Activated CD8-positive, alpha-beta memory T cell treated with anti-CD3 and anti-CD28 coated beads, Interleukin-2, amount 10 ng/mL, durations not matched to agents 7 days and 5 days (primary cell): ENCODE results near the gene CALHM2. TPM values are rescaled to one million over a fixed set of nuclear protein-coding genes. Genes with fewer than 3 reads are reported as not detected.

Experiments used
- ATAC-seq: fragments of 150-1000 bp; cut with Tn5 transposase; one replicate; pipeline ENCODE4 v1.10.0; 2021; ENCODE audit warnings: moderate library complexity
- CTCF ChIA-PET: fragments of 350-600 bp; sonication (Branson Sonifier 250); formaldehyde crosslinking; loops from one replicate; lab custom pipeline; 2021; ENCODE audit warnings: antibody characterized with exemption; lab: Charles Lee
- DNase-seq: peaks from one replicate; pipeline ENCODE4 v3.0.0-alpha.2; 2020
- H3K27ac Mint-ChIP-seq: one replicate; pipeline ENCODE4 v1.8.0; 2021; ENCODE audit warnings: mild to moderate bottlenecking, mixed read lengths
- H3K27me3 Mint-ChIP-seq: one replicate; pipeline ENCODE4 v1.8.0; 2021; ENCODE audit warnings: mixed read lengths
- H3K36me3 Mint-ChIP-seq: one replicate; pipeline ENCODE4 v1.8.0; 2021; ENCODE audit warnings: mild to moderate bottlenecking, mixed read lengths
- H3K4me1 Mint-ChIP-seq: one replicate; pipeline ENCODE4 v1.8.0; 2021; ENCODE audit warnings: mixed read lengths
- H3K4me3 Mint-ChIP-seq: one replicate; pipeline ENCODE4 v1.8.0; 2021; ENCODE audit warnings: mild to moderate bottlenecking, moderate library complexity, mixed read lengths
- H3K9me3 Mint-ChIP-seq: one replicate; pipeline ENCODE4 v1.8.0; 2022; ENCODE audit warnings: low read depth, mixed read lengths
- total RNA-seq, 2 experiments: library from RNA; stranded (reverse); gene quantifications; one replicate each; pipeline ENCODE4 v1.2.3, GENCODE V29; 2021

CALHM2 gene
- total RNA-seq, 2 experiments from 2014 or later = 65.6 to 93.4 TPM

- no peak overlapping the region for H3K4me3 Mint-ChIP-seq
- H3K36me3 Mint-ChIP-seq = peaks cover 48% of the 10 kb centered on the region
- ATAC-seq (no peak), DNase-seq (no peak)
- CTCF ChIA-PET = no interaction called here
- no peaks in the 10 kb centered on the region for H3K27me3 Mint-ChIP-seq
- no peaks in the 10 kb centered on the region for H3K9me3 Mint-ChIP-seq
- peak overlapping the region; percentile 70 for H3K27ac Mint-ChIP-seq
- H3K4me1 Mint-ChIP-seq = peaks cover 34% of the 10 kb centered on the region
Measured at GRCh38 chr10:103444478-103444877, 7.7 kb downstream of the CALHM2 start.

- H3K4me1 Mint-ChIP-seq = peaks cover 25% of the 10 kb centered on the region
- H3K36me3 Mint-ChIP-seq = peaks cover 40% of the 10 kb centered on the region
- no peak for ATAC-seq
- DNase-seq = no peak
- H3K27me3 Mint-ChIP-seq = no peaks in the 10 kb centered on the region
- no peak overlapping the region for H3K4me3 Mint-ChIP-seq
- no peak overlapping the region for H3K27ac Mint-ChIP-seq
- CTCF ChIA-PET = interaction anchor here (1.5 kb wide), 1 partner anchor 42 kb away, joined by 3 read pairs; no protein-coding TSS in a partner anchor
- H3K9me3 Mint-ChIP-seq = no peaks in the 10 kb centered on the region
Measured at GRCh38 chr10:103443475-103444185, 8.5 kb downstream of the CALHM2 start.

GRCh38 chr10:103442031-103442461, 10.1 kb downstream of the CALHM2 start:
- Mint-ChIP-seq H3K9me3 (no peaks in the 10 kb centered on the region), H3K27ac (no peak overlapping the region), H3K4me3 (no peak overlapping the region), H3K4me1 (peaks cover 16% of the 10 kb centered on the region), H3K27me3 (no peaks in the 10 kb centered on the region), H3K36me3 (peaks cover 40% of the 10 kb centered on the region)
- CTCF ChIA-PET = no interaction called here
- ATAC-seq (no peak), DNase-seq (no peak)

GRCh38 chr10:103441611-103442010, 10.6 kb downstream of the CALHM2 start:
- Mint-ChIP-seq H3K4me1 (peaks cover 14% of the 10 kb centered on the region), H3K9me3 (no peaks in the 10 kb centered on the region), H3K36me3 (peaks cover 42% of the 10 kb centered on the region), H3K4me3 (no peak overlapping the region), H3K27ac (no peak overlapping the region), H3K27me3 (no peaks in the 10 kb centered on the region)
- CTCF ChIA-PET = interaction anchor here (1.0 to 1.4 kb wide), 2 partner anchors 11 to 35 kb away, joined by 3 to 5 read pairs; no protein-coding TSS in a partner anchor
- ATAC-seq = no peak
- DNase-seq = no peak

GRCh38 chr10:103441206-103441605, 11.0 kb downstream of the CALHM2 start:
- Mint-ChIP-seq H3K4me1 (peaks cover 15% of the 10 kb centered on the region), H3K9me3 (no peaks in the 10 kb centered on the region), H3K36me3 (peaks cover 42% of the 10 kb centered on the region), H3K27ac (no peak overlapping the region), H3K4me3 (no peak overlapping the region), H3K27me3 (no peaks in the 10 kb centered on the region)
- no peak for ATAC-seq
- no peak for DNase-seq
- CTCF ChIA-PET = interaction anchor here (1.0 to 1.4 kb wide), 2 partner anchors 11 to 36 kb away, joined by 3 to 5 read pairs; no protein-coding TSS in a partner anchor

GRCh38 chr10:103440416-103440815, 11.8 kb downstream of the CALHM2 start:
- ATAC-seq = no peak
- H3K27me3 Mint-ChIP-seq = no peaks in the 10 kb centered on the region
- CTCF ChIA-PET = interaction anchor here (1.3 to 1.4 kb wide), 2 partner anchors 36 to 41 kb away, joined by 3 to 5 read pairs; no protein-coding TSS in a partner anchor
- no peaks in the 10 kb centered on the region for H3K9me3 Mint-ChIP-seq
- H3K36me3 Mint-ChIP-seq = peaks cover 40% of the 10 kb centered on the region
- no peak overlapping the region for H3K4me3 Mint-ChIP-seq
- no peak for DNase-seq
- no peak overlapping the region for H3K27ac Mint-ChIP-seq
- peaks cover 12% of the 10 kb centered on the region for H3K4me1 Mint-ChIP-seq

GRCh38 chr10:103439776-103440175, 12.4 kb downstream of the CALHM2 start:
- ATAC-seq = no peak

GRCh38 chr10:103433858-103434257, 18.3 kb downstream of the CALHM2 start:
- ATAC-seq (no peak), DNase-seq (no peak)
- H3K27ac Mint-ChIP-seq = no peak overlapping the region
- peaks cover 56% of the 10 kb centered on the region for H3K36me3 Mint-ChIP-seq
- no peak overlapping the region for H3K4me3 Mint-ChIP-seq
- H3K9me3 Mint-ChIP-seq = no peaks in the 10 kb centered on the region
- H3K4me1 Mint-ChIP-seq = peaks cover 39% of the 10 kb centered on the region
- H3K27me3 Mint-ChIP-seq = no peaks in the 10 kb centered on the region
- CTCF ChIA-PET = interaction anchor here (1.6 to 1.7 kb wide), 2 partner anchors 52 to 57 kb away, joined by 3 to 6 read pairs; no protein-coding TSS in a partner anchor

More at GRCh38 chr10:103439776-103440175, 12.4 kb downstream of the CALHM2 start:
- H3K27me3 Mint-ChIP-seq = no peaks in the 10 kb centered on the region
- peaks cover 39% of the 10 kb centered on the region for H3K36me3 Mint-ChIP-seq
- H3K27ac Mint-ChIP-seq = no peak overlapping the region
- H3K4me1 Mint-ChIP-seq = peaks cover 7% of the 10 kb centered on the region
- CTCF ChIA-PET = interaction anchor here (0.6 to 1.3 kb wide), 2 partner anchors 41 to 65 kb away, joined by 3 to 4 read pairs; no protein-coding TSS in a partner anchor
- H3K9me3 Mint-ChIP-seq = no peaks in the 10 kb centered on the region
- H3K4me3 Mint-ChIP-seq = no peak overlapping the region
- DNase-seq = no peak

GRCh38 chr10:103431902-103432301, 20.3 kb downstream of the CALHM2 start:
- CTCF ChIA-PET = interaction anchor here (0.7 to 2.3 kb wide), 6 partner anchors 14 to 59 kb away, joined by 3 to 8 read pairs (median 4); no protein-coding TSS in a partner anchor
- peak overlapping the region; percentile 59 for H3K27ac Mint-ChIP-seq
- ATAC-seq = no peak

GRCh38 chr10:103429647-103430046, 22.5 kb downstream of the CALHM2 start:
- ATAC-seq (peak; percentile 48), DNase-seq (no peak)
- CTCF ChIA-PET = interaction anchor here (1.0 to 2.3 kb wide), 4 partner anchors 12 to 64 kb away, joined by 3 to 6 read pairs (median 4); partner anchors contain the start of gene NEURL1
- H3K9me3 Mint-ChIP-seq = no peaks in the 10 kb centered on the region
- no peaks in the 10 kb centered on the region for H3K27me3 Mint-ChIP-seq
- H3K27ac Mint-ChIP-seq = peak overlapping the region; percentile 74
- H3K4me1 Mint-ChIP-seq = peaks cover 43% of the 10 kb centered on the region
- H3K4me3 Mint-ChIP-seq = peak overlapping the region; percentile 1
- peaks cover 61% of the 10 kb centered on the region for H3K36me3 Mint-ChIP-seq

More at GRCh38 chr10:103431902-103432301, 20.3 kb downstream of the CALHM2 start:
- Mint-ChIP-seq H3K9me3 (no peaks in the 10 kb centered on the region), H3K27me3 (no peaks in the 10 kb centered on the region), H3K4me3 (no peak overlapping the region), H3K36me3 (peaks cover 63% of the 10 kb centered on the region), H3K4me1 (peaks cover 50% of the 10 kb centered on the region)
- DNase-seq = no peak

- Mint-ChIP-seq H3K9me3 (no peaks in the 10 kb centered on the region), H3K4me3 (no peak overlapping the region), H3K27ac (peak overlapping the region; percentile 74), H3K27me3 (no peaks in the 10 kb centered on the region), H3K36me3 (peaks cover 64% of the 10 kb centered on the region), H3K4me1 (peaks cover 43% of the 10 kb centered on the region)
- DNase-seq (no peak), ATAC-seq (peak; percentile 40)
- CTCF ChIA-PET = interaction anchor here (0.7 to 1.0 kb wide), 3 partner anchors 12 to 64 kb away, joined by 3 to 4 read pairs (median 3); partner anchors contain the start of gene NEURL1
Measured at GRCh38 chr10:103428989-103429643, 23.1 kb downstream of the CALHM2 start.

- Mint-ChIP-seq H3K9me3 (no peaks in the 10 kb centered on the region), H3K4me1 (peaks cover 43% of the 10 kb centered on the region), H3K27ac (peak overlapping the region; percentile 56), H3K36me3 (peaks cover 64% of the 10 kb centered on the region), H3K4me3 (no peak overlapping the region), H3K27me3 (no peaks in the 10 kb centered on the region)
- CTCF ChIA-PET = interaction anchor here (0.7 to 1.3 kb wide), 4 partner anchors 46 to 164 kb away, joined by 3 to 4 read pairs (median 3); no protein-coding TSS in a partner anchor
- DNase-seq (no peak), ATAC-seq (no peak)
Measured at GRCh38 chr10:103427866-103428265, 24.3 kb downstream of the CALHM2 start.

GRCh38 chr10:103423748-103424147, 28.4 kb downstream of the CALHM2 start:
- CTCF ChIA-PET = interaction anchor here (1.0 to 3.1 kb wide), 3 partner anchors 9 to 62 kb away, joined by 3 to 17 read pairs (median 6); no protein-coding TSS in a partner anchor
- no peak overlapping the region for H3K27ac Mint-ChIP-seq
- no peaks in the 10 kb centered on the region for H3K9me3 Mint-ChIP-seq
- no peak for DNase-seq
- H3K36me3 Mint-ChIP-seq = peaks cover 64% of the 10 kb centered on the region
- no peak for ATAC-seq
- H3K27me3 Mint-ChIP-seq = no peaks in the 10 kb centered on the region
- no peak overlapping the region for H3K4me3 Mint-ChIP-seq
- peaks cover 10% of the 10 kb centered on the region for H3K4me1 Mint-ChIP-seq
